Stimulated activated naive CD8-positive, alpha-beta T cell treated with anti-CD3 and anti-CD28 coated beads, Interleukin-15, Interleukin-2, amounts not matched to agents 100 ng/mL and 50 ng/mL, for 24 hours (primary cell): ENCODE measurements around the gene SDR9C7.
"Not testable (repeated sequence)": the region's sequence is repeated elsewhere in the genome, so short reads cannot be mapped to it uniquely, and the experiment has no call there.

ENCODE experiments used
- H3K27ac Mint-ChIP-seq: one replicate; pipeline ENCODE4 v1.8.0; 2021; ENCODE audit warnings: mild to moderate bottlenecking, mixed read lengths
- H3K27me3 Mint-ChIP-seq: one replicate; pipeline ENCODE4 v1.8.0; 2021; ENCODE audit warnings: mixed read lengths
- H3K36me3 Mint-ChIP-seq: one replicate; pipeline ENCODE4 v1.8.0; 2021; ENCODE audit warnings: low read depth, mixed read lengths
- H3K4me1 Mint-ChIP-seq: one replicate; pipeline ENCODE4 v1.8.0; 2021; ENCODE audit warnings: low read depth, mixed read lengths
- H3K4me3 Mint-ChIP-seq: one replicate; pipeline ENCODE4 v1.8.0; 2021; ENCODE audit warnings: mild to moderate bottlenecking, mixed read lengths
- H3K9me3 Mint-ChIP-seq: one replicate; pipeline ENCODE4 v1.8.0; 2021; ENCODE audit warnings: mixed read lengths

Gene SDR9C7

DNA sequence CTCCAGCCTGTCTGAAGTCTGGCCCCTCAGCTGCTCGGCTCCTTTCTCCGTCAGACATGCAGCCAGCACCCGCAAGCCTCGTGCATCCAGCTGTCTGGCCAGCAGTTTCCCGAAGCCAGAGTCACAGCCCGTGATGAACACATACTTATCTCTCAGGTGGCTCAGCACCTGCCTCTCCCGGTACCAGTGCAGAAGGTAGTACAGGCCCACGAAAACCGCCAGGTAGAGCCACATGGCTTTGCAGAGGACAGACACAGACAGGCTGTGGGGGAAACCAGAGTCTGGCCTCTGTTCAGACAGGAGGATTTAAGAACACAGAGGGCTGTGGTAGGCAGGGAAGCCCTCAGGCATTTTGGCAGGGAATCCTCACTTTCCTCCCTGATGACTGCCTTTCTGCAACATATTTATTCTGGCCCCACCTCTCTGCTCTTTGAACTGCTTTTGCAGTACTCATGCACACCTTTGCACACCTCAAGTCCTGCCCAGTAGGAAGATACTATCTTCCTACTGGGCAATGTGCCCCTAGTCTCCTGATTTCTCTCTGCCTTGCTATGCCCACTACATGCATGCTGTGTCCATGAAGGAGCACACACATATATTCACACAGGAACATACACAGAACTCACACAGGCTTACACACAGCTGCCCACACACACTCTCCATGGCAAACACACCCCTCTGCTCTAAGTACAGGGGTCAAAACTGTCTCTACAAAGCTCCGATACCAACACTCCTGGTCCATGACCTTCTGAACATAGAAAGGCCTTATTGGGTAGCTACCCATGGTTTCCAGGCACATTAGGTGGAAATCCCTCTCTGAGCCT is 23.2 kb upstream of the SDR9C7 start, which contains the start of gene RDH16:
RDH16 (minus strand) TSS at position 380 of the 824 bp plus-strand sequence; CDS start at position 234, 146 bp downstream.
- Mint-ChIP-seq H3K36me3 (no peaks in the 10 kb centered on the region), H3K9me3 (no peaks in the 10 kb centered on the region), H3K4me3 (no peak within 1 kb of the TSS), H3K4me1 (no peaks in the 10 kb centered on the region), H3K27ac (no peak within 1 kb of the TSS), H3K27me3 (peaks cover 3% of the 10 kb centered on the region)

DNA sequence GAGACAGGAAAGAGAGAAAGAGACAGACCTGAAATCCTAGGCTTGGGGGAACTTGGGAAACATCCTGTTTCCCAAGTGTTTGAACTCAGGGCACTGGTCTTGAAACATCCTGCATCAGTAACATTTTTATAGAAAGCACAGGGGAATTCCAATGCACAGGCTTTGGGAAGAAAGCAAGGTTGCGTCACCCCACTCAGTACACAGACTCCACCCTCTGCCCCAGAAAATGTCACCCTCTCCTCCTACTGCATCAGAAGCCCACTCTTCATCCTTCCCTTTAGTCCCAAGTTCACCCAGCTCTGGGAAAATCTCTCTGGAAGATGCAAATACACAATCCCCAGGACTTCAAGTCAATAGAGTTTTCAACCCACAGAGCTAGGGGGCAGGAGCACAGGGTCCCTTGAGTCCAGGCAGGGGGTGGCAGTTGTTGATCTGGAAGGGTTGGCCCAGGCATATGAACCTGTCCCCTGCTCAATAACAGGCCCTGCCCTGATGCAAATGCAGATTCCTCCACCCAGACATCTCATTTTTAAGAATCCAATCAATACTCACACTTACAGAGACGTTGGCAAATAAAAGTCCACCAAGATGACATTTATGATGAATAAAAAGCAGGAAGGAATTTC is 21.5 kb upstream of the SDR9C7 start:
- Mint-ChIP-seq H3K4me1 (no peaks in the 10 kb centered on the region), H3K4me3 (no peak overlapping the region), H3K27me3 (peaks cover under 1% of the 10 kb centered on the region), H3K36me3 (no peaks in the 10 kb centered on the region), H3K9me3 (no peaks in the 10 kb centered on the region), H3K27ac (no peak overlapping the region)

DNA sequence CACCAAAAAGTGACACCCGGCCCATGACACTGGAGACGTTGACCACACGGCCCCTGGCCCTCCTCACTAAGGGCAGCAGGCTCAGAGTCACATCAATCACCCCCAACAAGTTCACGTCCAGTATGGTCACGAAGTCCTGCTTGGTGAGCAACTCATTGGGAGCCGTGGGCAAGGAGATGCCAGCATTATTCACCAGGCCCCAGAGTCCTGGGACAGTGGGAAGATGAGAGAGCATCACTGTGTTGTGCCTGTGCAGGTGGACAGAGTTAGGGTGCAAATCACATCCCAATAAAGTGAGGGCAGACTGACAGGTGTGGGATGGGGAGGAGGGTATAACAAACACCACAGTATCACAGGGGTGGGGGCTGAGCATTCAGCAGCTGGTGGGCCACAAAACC is 20.7 kb upstream of the SDR9C7 start:
- Mint-ChIP-seq H3K9me3 (no peaks in the 10 kb centered on the region), H3K27me3 (no peaks in the 10 kb centered on the region), H3K36me3 (no peaks in the 10 kb centered on the region)

DNA sequence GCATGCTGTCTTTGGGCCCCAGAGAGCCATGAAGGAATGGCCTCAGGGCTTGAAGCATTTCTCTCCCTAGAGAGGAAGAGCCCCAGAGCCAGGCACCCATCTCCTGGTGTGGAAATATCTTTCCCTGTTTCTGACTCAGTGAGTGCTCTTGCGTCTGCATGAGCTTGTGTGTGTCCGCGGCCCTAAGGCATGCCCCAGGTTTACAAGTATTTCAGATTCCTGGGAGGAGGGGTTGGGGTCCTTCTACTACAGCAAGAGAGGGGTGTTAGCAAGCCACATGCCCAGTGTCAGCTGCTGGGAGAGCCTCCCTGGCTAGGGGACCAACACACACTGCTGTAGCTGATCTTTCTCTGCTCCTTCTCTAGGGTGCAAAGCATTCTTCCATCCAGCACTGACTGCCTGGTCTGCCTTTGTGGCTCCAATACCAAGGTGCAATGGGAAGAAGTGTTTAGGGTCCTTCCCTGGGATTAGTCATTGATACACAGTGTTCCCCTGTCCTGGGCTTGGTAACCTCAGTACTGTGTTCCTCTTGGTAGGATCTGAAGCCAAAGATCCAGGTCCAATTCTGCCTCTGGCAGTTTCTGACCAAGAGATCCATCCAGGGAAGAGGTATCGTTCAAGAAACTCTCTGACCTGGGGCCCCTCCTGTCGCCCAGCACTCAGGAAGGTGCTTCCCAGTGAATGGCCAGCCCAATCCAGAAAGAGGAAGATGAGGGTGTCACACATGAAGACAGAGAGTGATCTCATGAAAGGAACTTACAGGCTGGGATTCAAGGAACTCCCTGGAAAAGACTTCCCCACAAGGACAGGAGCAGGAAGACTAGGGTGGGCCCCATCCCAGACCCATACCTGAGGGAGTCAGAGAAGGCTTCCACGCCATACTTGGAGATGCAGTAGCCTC is 20.1 kb upstream of the SDR9C7 start:
- Mint-ChIP-seq H3K27me3 (no peaks in the 10 kb centered on the region), H3K4me1 (no peaks in the 10 kb centered on the region), H3K9me3 (no peaks in the 10 kb centered on the region), H3K4me3 (no peak overlapping the region), H3K36me3 (no peaks in the 10 kb centered on the region), H3K27ac (no peak overlapping the region)

More for the DNA sequence above, 20.7 kb upstream of the SDR9C7 start:
- no peak overlapping the region for H3K27ac Mint-ChIP-seq
- no peaks in the 10 kb centered on the region for H3K4me1 Mint-ChIP-seq
- no peak overlapping the region for H3K4me3 Mint-ChIP-seq

DNA sequence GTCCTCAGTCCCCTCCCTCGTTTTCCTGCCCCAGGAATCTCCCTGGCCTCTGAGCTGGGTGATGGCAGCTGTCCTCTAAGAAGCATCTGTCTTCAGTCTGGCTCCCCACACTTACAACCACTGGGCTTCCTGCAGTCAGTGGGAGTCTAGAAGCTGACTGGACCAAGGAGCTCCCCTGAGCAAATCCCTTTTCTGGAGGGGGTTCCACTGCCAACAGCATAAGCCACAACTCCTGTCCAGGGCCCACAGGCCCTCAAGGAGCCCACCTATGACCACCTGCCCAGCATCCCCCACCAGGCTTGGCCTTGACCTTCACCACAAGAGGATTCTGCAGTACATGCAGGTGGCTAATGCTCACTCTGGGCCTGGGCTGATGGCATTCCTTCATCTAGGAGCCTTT is 19.1 kb upstream of the SDR9C7 start:
- Mint-ChIP-seq H3K27ac (no peak overlapping the region), H3K4me1 (no peaks in the 10 kb centered on the region), H3K36me3 (no peaks in the 10 kb centered on the region), H3K27me3 (no peaks in the 10 kb centered on the region), H3K9me3 (no peaks in the 10 kb centered on the region), H3K4me3 (no peak overlapping the region)

DNA sequence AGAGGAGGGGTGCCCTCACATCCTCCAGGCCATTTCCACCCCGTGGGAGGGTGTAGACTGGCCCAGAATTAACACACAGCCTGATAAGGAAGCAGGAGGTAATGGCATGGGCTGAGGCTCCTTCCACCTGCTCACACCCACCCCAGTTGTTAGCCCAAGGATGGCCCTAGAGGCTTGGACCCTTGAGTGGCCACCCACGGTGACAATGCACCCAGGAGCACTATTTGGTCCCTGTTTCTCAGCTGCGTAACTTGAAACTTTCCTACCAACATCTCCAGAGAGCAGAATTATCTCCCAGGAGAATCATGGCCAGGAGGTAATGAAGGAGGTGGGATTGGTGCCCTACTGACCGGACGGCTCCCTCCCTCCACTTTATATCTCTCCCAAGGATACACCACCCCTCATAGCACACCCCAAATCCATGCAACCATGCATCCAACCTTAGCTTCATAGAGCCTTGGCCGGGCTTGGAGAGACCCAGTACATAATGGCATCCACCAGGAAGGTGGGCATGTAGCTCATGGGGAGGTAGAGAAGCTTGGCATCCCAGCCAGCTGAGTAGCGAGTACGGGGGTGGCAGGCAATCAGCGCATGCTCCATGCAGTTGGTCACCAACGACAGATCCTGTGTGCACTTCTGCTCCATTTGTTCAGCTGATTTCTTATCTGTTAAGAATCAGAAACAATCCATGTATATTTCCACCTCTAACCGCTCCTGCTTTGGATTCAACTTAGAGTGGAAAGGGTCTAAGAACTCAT is 17.6 kb upstream of the SDR9C7 start:
- H3K4me3 Mint-ChIP-seq: no peak overlapping the region
- H3K4me1 Mint-ChIP-seq: no peaks in the 10 kb centered on the region
- peaks cover 4% of the 10 kb centered on the region for H3K27me3 Mint-ChIP-seq
- no peaks in the 10 kb centered on the region for H3K36me3 Mint-ChIP-seq
- no peak overlapping the region for H3K27ac Mint-ChIP-seq
- H3K9me3 Mint-ChIP-seq: peaks cover 5% of the 10 kb centered on the region

DNA sequence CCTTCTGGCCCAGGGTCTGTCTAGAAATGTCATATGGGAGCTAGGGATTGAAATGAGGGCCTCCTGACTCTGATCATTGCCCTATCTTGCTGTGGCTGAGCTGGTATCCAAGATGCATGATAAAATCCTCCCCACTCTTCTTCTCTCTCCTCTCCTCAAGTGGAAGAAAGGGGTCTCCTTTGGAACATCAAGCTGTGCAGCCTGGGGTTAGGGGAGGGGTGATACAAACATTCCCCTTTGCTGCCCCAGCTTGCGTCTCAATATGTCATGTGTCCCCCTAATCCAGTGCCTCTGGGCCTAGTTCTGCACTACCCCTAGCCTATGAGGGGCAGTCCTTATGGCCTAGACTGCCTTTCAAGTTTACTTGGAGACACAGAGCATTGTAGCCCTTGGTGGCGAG is 14.7 kb upstream of the SDR9C7 start:
- Mint-ChIP-seq H3K4me1 (no peaks in the 10 kb centered on the region), H3K27ac (no peak overlapping the region), H3K27me3 (peaks cover 11% of the 10 kb centered on the region), H3K4me3 (no peak overlapping the region), H3K9me3 (peaks cover 10% of the 10 kb centered on the region), H3K36me3 (no peaks in the 10 kb centered on the region)

DNA sequence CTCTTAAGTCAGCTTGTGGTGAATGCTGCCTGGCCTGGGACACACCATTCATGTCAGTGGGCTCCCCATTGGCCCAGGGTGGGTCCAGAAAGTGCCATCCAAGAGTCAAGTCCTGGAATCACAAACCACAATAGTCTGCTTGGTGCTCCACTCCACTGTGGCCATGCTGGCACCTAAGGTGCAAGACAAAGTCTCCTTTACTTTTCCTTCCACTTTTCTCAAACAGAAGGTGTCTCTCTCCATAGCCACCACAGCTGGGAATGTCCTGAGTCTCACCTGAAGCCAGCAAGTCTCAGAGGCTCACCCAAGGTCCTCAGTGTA is 14.2 kb upstream of the SDR9C7 start:
- peaks cover 11% of the 10 kb centered on the region for H3K27me3 Mint-ChIP-seq
- H3K4me3 Mint-ChIP-seq: no peak overlapping the region
- H3K36me3 Mint-ChIP-seq: no peaks in the 10 kb centered on the region
- no peaks in the 10 kb centered on the region for H3K4me1 Mint-ChIP-seq
- no peak overlapping the region for H3K27ac Mint-ChIP-seq
- peaks cover 13% of the 10 kb centered on the region for H3K9me3 Mint-ChIP-seq

DNA sequence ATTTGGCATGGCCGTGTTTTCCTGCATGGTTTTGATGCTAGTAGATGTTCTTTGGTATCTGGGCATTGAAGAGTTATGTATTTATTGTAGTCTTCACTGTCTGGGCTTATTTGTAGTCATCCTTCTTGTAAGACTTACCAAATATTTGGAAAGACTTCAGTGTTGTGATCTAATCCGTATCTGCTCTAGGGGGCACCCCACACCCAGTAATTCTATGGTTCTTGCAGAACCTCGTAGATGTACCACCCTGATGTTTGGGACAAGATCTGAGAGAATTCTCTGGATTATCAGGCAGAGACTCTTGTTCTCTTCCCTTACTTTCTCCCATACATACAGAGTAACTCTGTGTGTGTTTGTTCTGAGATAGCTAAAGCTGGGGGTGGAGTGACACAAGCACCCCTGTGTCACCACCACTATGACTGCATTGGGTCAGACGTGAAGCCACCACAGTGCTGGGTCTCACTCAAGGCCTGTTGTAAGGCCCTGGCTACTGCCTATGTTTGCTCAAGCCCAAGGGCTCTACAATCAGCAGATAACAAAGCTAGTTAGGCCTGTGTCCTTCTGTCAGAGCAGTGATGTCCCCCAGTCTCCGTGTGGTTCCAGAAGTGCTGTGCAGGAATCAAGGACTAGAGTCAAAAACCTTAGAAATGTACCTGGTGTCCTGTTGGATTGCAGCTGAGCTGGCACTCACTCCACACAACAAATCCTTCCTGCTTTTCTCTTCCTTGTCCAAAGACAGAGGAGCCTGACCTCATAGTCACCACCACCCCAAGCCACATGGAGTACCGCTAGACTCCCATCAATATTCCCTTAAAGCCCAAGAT is 13.6 kb upstream of the SDR9C7 start:
- H3K27me3 Mint-ChIP-seq: peaks cover 11% of the 10 kb centered on the region
- H3K4me1 Mint-ChIP-seq: no peaks in the 10 kb centered on the region
- H3K4me3 Mint-ChIP-seq: no peak overlapping the region
- no peak overlapping the region for H3K27ac Mint-ChIP-seq
- H3K9me3 Mint-ChIP-seq: peaks cover 13% of the 10 kb centered on the region
- H3K36me3 Mint-ChIP-seq: no peaks in the 10 kb centered on the region

DNA sequence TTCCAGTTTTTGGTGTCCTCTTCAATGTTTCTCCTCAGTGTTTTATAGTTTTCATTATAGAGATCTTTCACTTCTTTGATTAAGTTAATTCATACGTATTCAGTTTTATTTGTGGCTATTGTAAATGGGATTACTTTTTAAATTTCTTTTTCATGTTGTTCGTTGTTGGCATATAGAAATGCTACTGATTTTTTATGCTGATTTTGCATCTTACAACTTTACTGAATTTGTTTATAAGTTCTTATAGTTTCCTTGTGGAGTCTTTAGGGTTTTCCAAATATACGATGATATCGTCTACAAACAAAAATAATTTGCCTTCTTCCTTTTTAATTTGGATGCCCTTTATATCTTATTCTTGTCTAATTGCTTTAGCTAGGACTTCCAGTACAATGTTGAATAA is 9.7 kb upstream of the SDR9C7 start:
- H3K4me3 Mint-ChIP-seq: no peak overlapping the region
- no peaks in the 10 kb centered on the region for H3K4me1 Mint-ChIP-seq
- H3K27ac Mint-ChIP-seq: no peak overlapping the region
- no peaks in the 10 kb centered on the region for H3K36me3 Mint-ChIP-seq
- peaks cover 13% of the 10 kb centered on the region for H3K9me3 Mint-ChIP-seq
- peaks cover 25% of the 10 kb centered on the region for H3K27me3 Mint-ChIP-seq

DNA sequence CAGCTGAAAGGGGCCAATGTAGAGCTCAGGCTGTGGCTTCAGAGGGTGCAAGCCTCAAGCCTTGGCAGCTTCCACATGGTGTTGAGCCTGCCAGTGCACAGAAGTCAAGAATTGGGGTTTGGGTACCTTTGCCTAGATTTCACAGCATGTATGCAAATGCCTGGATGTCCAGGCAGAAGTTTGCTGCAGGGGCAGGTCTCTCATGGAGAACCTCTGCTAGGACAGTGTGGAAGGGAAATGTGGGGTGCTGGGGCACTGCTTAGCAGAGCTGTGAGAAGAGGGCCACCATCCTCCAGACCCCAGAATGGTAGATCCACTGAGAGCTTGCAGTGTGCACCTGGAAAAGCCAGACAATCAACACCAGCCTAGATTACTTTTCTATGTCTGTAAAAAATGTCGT is 9.2 kb upstream of the SDR9C7 start:
- H3K4me1 Mint-ChIP-seq, H3K4me3 Mint-ChIP-seq, H3K36me3 Mint-ChIP-seq, H3K27ac Mint-ChIP-seq: not testable (repeated sequence)
- H3K9me3 Mint-ChIP-seq: peaks cover 13% of the 10 kb centered on the region
- H3K27me3 Mint-ChIP-seq: peaks cover 25% of the 10 kb centered on the region

DNA sequence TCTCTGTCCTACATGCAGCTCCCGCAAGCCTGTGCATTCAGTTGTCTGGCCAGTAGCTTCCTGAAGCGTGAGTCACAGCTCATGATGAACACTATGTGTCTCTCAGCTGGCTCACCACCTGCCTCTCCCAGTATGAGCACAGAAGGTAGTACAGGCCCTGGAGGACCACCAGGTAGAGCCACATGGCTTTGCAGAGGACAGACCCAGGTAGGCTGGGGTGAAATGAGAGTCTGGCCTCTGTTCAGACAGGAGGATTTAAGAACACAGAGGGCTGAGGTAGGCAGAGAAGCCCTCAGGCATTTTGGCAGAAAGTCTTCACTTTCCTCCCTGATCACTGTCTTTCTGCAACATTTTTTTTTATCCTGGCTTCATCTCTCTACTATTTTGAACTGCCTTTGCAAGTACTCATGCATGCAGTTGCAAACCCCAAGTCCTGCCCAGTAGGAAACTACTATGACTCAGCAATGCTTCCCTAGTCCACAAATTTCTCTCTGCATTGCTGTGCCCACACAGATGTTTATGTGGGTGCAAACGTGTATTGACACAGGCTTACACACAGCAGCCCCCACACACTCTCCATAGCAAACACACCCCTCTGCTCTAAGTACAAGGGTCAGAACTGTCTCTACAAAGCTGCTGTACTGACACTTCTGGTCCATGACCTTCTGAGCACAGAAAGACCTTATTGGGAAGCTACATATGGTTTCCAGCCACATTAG is 7.2 kb upstream of the SDR9C7 start:
- Mint-ChIP-seq H3K9me3 (peaks cover 8% of the 10 kb centered on the region), H3K27ac (no peak overlapping the region), H3K36me3 (no peaks in the 10 kb centered on the region), H3K4me3 (no peak overlapping the region), H3K4me1 (no peaks in the 10 kb centered on the region), H3K27me3 (peaks cover 21% of the 10 kb centered on the region)

DNA sequence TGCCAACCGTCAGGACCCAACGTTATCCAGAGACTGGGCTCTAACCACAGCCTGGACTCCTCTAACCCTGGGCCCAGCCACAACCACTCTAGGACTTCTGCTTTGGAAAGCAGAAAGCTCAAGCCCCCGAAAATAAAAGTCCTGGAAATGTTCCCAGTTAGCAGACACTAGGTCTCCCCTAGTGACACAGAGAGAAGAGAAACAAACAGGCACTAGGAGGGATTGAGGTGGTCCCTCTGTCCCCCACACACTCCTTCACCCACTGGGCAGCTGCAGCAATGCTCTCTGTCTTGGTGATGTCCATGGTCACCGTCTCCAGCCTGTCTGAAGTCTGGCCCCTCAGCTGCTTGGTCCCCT is 6.7 kb upstream of the SDR9C7 start:
- H3K4me3 Mint-ChIP-seq, H3K27ac Mint-ChIP-seq, H3K9me3 Mint-ChIP-seq, H3K36me3 Mint-ChIP-seq, H3K4me1 Mint-ChIP-seq: not testable (repeated sequence)
- H3K27me3 Mint-ChIP-seq: peaks cover 17% of the 10 kb centered on the region
